ENCODE data around the gene GGA3. TPM values are rescaled to one million over a fixed set of nuclear protein-coding genes. Genes with fewer than 3 reads are reported as not detected.

Gene GGA3
- polyA plus RNA-seq, 1 donor from 2014 or later: 15.7 TPM

DNA sequence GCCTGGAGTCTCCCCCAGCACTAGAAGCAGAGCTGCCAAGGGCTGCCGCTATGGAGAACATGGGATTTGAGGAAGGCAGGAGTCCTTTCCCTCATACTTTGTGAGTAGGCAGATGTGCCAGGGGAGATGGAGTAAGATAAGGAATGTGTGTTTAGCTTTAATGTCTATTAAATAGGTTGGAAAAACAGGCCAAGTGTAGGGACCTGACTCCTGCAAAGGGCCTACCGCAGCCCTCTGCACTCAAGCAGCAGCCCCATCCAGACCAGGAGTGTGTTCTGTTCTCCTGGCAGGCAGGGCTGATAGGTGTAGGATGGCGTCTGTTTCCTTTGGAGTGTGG, 11.4 kb upstream of the GGA3 start:
- H4K20me1 ChIP-seq (ENCODE audit: insufficient read depth): no peaks in the 10 kb centered on the region
- H3K27ac ChIP-seq (ENCODE audit: low read length): no peak overlapping the region
- H3K27me3 ChIP-seq (ENCODE audit: insufficient read depth, low read depth, low read length): no peaks in the 10 kb centered on the region
- H2AFZ ChIP-seq (ENCODE audit: low read depth, low read length): no peak overlapping the region
- H3K4me2 ChIP-seq (ENCODE audit: low read length): no peak overlapping the region
- TF ChIP-seq RAD21 (conservative IDR thresholded peaks at IDR 0.05) (no peak), TAF1 (IDR thresholded peaks at IDR 0.05; ENCODE audit: low read depth) (no peak), POLR2AphosphoS5 (IDR thresholded peaks at IDR 0.05) (no peak), SMC3 (conservative IDR thresholded peaks at IDR 0.05; ENCODE audit: poor library complexity) (no peak), EZH2 (IDR thresholded peaks at IDR 0.05; ENCODE audit: borderline replicate concordance, insufficient read depth, low read length, poor library complexity, severe bottlenecking) (no peak), EP300 (conservative IDR thresholded peaks at IDR 0.05; ENCODE audit: poor library complexity, severe bottlenecking) (no peak), MXI1 (conservative IDR thresholded peaks at IDR 0.05; ENCODE audit: poor library complexity, severe bottlenecking) (no peak)
- TF ChIP-seq, protein P1, sequence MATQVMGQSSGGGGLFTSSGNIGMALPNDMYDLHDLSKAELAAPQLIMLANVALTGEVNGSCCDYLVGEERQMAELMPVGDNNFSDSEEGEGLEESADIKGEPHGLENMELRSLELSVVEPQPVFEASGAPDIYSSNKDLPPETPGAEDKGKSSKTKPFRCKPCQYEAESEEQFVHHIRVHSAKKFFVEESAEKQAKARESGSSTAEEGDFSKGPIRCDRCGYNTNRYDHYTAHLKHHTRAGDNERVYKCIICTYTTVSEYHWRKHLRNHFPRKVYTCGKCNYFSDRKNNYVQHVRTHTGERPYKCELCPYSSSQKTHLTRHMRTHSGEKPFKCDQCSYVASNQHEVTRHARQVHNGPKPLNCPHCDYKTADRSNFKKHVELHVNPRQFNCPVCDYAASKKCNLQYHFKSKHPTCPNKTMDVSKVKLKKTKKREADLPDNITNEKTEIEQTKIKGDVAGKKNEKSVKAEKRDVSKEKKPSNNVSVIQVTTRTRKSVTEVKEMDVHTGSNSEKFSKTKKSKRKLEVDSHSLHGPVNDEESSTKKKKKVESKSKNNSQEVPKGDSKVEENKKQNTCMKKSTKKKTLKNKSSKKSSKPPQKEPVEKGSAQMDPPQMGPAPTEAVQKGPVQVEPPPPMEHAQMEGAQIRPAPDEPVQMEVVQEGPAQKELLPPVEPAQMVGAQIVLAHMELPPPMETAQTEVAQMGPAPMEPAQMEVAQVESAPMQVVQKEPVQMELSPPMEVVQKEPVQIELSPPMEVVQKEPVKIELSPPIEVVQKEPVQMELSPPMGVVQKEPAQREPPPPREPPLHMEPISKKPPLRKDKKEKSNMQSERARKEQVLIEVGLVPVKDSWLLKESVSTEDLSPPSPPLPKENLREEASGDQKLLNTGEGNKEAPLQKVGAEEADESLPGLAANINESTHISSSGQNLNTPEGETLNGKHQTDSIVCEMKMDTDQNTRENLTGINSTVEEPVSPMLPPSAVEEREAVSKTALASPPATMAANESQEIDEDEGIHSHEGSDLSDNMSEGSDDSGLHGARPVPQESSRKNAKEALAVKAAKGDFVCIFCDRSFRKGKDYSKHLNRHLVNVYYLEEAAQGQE (IDR thresholded peaks at IDR 0.05; ENCODE audit: borderline replicate concordance): no peak
- TF ChIP-seq, protein P2, sequence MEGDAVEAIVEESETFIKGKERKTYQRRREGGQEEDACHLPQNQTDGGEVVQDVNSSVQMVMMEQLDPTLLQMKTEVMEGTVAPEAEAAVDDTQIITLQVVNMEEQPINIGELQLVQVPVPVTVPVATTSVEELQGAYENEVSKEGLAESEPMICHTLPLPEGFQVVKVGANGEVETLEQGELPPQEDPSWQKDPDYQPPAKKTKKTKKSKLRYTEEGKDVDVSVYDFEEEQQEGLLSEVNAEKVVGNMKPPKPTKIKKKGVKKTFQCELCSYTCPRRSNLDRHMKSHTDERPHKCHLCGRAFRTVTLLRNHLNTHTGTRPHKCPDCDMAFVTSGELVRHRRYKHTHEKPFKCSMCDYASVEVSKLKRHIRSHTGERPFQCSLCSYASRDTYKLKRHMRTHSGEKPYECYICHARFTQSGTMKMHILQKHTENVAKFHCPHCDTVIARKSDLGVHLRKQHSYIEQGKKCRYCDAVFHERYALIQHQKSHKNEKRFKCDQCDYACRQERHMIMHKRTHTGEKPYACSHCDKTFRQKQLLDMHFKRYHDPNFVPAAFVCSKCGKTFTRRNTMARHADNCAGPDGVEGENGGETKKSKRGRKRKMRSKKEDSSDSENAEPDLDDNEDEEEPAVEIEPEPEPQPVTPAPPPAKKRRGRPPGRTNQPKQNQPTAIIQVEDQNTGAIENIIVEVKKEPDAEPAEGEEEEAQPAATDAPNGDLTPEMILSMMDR (IDR thresholded peaks at IDR 0.05; ENCODE audit: poor library complexity, severe bottlenecking): no peak
- H3K79me2 ChIP-seq (replicated peaks; ENCODE audit: insufficient read depth, low read length): no peaks in the 10 kb centered on the region
- no peaks in the 10 kb centered on the region for H3K36me3 ChIP-seq (ENCODE audit: insufficient read depth, low read length)
- H3F3A ChIP-seq (ENCODE audit: insufficient read depth, low read length, poor library complexity, severe bottlenecking): no peaks in the 10 kb centered on the region
- H3K4me3 ChIP-seq (ENCODE audit: low read length): no peak overlapping the region
- no peaks in the 10 kb centered on the region for H3K9me3 ChIP-seq (ENCODE audit: low read length)
- H3K9ac ChIP-seq (ENCODE audit: low read length): no peak overlapping the region
- no peaks in the 10 kb centered on the region for H3K9me2 ChIP-seq (ENCODE audit: insufficient read depth, low read length)

DNA sequence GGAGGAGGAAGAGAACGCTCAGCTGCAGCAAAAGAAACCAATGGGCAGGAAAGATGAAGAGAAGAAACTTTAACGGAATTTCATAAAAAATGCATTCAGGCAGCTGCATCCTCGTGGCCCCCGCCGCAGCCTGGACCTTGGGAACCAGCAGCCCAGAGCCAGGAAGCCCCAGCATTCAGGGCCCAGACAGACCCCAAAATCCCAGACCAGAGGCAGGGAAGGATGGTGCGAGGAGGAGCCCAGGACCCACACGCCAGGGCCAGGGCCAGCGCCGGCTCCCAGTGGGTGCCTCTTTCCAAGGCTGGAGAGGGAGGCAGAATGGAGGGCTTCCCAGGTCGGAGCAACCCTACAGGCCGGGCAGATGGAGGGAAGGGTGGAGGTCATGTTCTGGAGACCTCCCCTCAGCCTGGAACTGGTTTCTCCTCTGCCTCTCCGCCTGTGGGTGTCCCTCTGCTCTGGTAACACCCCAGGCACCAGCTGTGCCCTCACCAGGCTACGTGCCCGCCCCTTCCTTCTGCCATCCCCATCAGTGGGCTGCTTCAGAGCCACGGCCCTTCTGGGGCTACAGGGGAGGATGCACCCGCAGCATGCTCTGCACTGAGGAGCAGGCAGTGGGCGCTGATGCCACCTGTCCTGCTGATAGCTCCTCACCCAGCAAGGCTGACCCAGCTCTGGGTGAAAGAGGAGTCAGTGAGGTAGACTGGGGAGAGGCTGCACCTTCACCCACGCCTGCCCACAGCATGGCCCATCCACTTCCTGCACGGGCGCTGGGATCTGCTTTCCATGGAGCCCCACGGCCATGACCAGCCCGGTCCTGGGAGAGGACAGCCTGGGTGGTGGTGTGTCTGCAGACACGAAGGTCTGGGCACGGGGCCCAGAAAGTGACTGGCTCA, 10.8 kb upstream of the GGA3 start:
- Histone ChIP-seq H3K4me3 (ENCODE audit: low read length) (peak overlapping the region; percentile 93), H3K9ac (ENCODE audit: low read length) (peak overlapping the region; percentile 75), H2AFZ (ENCODE audit: low read depth, low read length) (no peak overlapping the region), H4K20me1 (ENCODE audit: insufficient read depth) (no peaks in the 10 kb centered on the region), H3F3A (ENCODE audit: insufficient read depth, low read length, poor library complexity, severe bottlenecking) (no peaks in the 10 kb centered on the region), H3K79me2 (replicated peaks; ENCODE audit: insufficient read depth, low read length) (no peaks in the 10 kb centered on the region), H3K27me3 (ENCODE audit: insufficient read depth, low read depth, low read length) (no peaks in the 10 kb centered on the region), H3K27ac (ENCODE audit: low read length) (no peak overlapping the region), H3K4me2 (ENCODE audit: low read length) (peak overlapping the region; percentile 53), H3K36me3 (ENCODE audit: insufficient read depth, low read length) (no peaks in the 10 kb centered on the region), H3K9me2 (ENCODE audit: insufficient read depth, low read length) (no peaks in the 10 kb centered on the region), H3K9me3 (ENCODE audit: low read length) (no peaks in the 10 kb centered on the region)
- TF ChIP-seq SMC3 (conservative IDR thresholded peaks at IDR 0.05; ENCODE audit: poor library complexity): no peak
- TF ChIP-seq RAD21 (conservative IDR thresholded peaks at IDR 0.05): no peak
- TF ChIP-seq, protein P1 (IDR thresholded peaks at IDR 0.05; ENCODE audit: borderline replicate concordance): no peak
- TF ChIP-seq, protein P2 (IDR thresholded peaks at IDR 0.05; ENCODE audit: poor library complexity, severe bottlenecking): no peak
- TF ChIP-seq TAF1 (IDR thresholded peaks at IDR 0.05; ENCODE audit: low read depth): no peak
- no peak for TF ChIP-seq POLR2AphosphoS5 (IDR thresholded peaks at IDR 0.05)
- TF ChIP-seq MXI1 (conservative IDR thresholded peaks at IDR 0.05; ENCODE audit: poor library complexity, severe bottlenecking): no peak
- TF ChIP-seq EP300 (conservative IDR thresholded peaks at IDR 0.05; ENCODE audit: poor library complexity, severe bottlenecking): no peak
- TF ChIP-seq EZH2 (IDR thresholded peaks at IDR 0.05; ENCODE audit: borderline replicate concordance, insufficient read depth, low read length, poor library complexity, severe bottlenecking): no peak

Data from neural cell (in vitro differentiated cells).